ENCODE measurements around the gene RPL31. TPM values are rescaled to one million over a fixed set of nuclear protein-coding genes. Genes with fewer than 3 reads are reported as not detected.

The RPL31 gene
- total RNA-seq, 1 experiment from 2014 or later, result 1,787 TPM

DNA sequence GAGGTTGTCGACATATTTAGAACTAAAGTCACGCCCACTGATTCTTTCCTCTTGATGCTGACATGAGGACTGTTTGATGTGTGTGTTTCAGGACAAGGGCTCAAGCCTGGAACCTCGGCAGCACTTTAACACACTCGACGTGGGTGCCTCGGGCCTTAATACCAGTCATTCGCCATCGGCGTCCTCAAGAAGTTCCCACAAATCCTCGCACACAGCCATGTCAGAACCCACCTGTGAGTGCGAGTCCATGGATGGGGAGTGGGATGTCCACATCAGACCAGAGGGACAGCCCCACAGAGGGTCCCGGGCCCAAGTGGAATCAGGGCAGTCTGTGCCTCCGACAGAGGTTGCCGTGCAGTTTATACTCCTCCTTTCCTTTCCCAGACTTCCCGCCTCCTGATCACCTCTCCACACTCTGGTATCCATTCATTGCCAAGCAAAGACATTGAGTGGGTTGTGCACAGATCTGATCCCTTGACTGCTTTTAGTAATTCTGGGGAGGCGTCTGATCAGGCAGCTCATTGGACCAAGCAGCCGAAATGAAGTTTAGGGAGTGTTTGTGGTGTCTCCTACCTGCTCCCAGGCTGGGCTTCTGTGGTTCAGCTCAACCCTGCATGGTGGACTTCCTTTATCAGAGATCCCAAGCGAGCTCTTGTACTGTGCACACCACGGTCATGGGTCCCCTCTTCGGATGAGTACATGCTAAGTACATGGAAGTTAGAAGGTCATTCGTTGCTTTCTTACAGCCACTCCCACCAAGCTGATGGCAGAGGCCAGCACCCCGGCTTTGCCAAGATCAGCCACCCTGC is 27.2 kb upstream of the RPL31 start:
- no peak for DNase-seq (ENCODE audit: low spot score)

GRCh38 chr2:100975521-100975785 is 26.6 kb upstream of the RPL31 start:
- DNase-seq (ENCODE audit: low spot score), result no peak

GRCh38 chr2:100976061-100976460 is 26.0 kb upstream of the RPL31 start:
- no peak for DNase-seq (ENCODE audit: low spot score)

GRCh38 chr2:100976645-100977391 is 25.3 kb upstream of the RPL31 start:
- no peak for DNase-seq (ENCODE audit: low spot score)

DNA sequence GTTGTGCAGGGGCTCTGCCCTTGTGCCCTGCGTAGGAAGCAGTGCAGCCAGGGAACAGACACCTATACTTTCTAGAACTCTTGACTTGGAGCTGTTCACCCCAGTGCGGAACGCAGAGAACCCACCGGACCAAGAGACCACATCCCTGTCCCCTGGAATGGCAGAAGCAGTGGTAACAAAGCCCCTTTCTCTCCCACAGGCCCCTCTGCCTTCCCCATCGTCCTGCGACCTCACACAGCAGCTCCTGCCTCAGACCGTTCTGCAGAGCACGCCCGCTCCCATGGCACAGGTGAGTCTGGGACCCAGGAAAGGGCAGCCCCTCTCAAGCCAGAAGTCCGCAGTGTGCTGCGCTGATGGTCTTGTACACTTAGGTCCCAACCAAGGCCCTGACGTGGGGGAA is 24.6 kb upstream of the RPL31 start:
- no peak for DNase-seq (ENCODE audit: low spot score)

GRCh38 chr2:100978582-100979191 is 23.4 kb upstream of the RPL31 start:
- DNase-seq (ENCODE audit: low spot score), result no peak

- DNase-seq (ENCODE audit: low spot score), result no peak
Measured at GRCh38 chr2:100980046-100980445, 22.0 kb upstream of the RPL31 start.

DNA sequence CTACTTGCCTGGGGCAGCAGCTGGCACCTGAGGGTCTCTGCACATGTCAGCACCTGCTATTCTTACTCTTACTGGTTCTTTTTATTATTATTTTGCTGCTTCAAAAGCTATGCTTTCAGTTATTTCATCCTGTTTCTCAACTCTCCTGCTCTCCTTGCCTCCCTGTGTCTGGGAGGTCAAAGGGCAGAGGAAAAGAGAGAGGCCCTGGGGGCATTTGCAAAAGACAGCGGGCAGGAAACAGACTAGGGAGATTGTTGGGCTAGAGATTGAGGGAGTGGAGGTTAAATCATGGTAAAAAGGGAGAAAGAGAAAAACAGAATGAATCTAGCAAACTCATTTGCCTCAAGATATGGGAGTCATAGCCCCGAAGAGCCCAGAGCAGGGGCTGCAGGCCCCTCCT is 21.1 kb upstream of the RPL31 start:
- no peak for DNase-seq (ENCODE audit: low spot score)

DNA sequence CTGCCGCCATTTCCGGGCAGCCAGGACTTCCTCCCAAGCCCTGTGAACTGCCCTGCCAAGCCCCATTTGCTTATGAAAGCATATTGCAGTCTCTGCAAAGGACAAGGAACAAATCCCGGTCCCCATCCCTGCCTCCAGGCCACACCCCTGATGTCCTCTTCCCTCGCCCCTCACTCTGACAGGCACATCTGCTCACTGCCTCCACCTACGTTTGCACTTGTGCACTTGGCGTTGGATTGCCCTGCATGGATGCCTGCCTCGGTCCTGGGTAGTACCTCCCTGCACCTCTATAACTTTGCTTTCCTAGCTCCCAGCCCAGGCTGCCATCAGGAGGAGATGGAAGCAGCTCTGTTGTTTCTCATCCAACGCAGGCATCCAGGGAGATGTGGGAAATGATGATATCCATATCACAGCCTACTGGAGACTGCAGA is 19.6 kb upstream of the RPL31 start:
- DNase-seq (ENCODE audit: low spot score), result no peak

DNA sequence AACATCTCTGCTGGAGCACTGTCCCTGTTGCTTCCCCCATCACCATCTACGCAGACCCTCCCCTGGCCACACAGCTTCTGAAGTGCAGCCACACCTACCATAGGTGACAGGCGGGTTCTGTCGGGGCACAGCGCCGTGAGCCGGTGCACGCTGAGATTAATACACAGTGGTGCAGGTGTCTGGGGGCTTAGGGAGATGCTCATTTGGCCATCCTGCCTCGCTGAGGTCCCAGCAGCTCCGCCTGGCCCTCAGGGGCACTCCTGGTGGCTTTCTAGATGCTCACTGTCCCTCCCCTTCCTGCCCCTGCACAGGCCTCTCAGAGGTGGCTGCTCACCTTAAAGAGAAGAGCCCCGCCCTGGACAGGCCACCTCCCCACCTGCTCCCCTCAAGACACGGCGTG is 18.9 kb upstream of the RPL31 start:
- no peak for DNase-seq (ENCODE audit: low spot score)

DNA sequence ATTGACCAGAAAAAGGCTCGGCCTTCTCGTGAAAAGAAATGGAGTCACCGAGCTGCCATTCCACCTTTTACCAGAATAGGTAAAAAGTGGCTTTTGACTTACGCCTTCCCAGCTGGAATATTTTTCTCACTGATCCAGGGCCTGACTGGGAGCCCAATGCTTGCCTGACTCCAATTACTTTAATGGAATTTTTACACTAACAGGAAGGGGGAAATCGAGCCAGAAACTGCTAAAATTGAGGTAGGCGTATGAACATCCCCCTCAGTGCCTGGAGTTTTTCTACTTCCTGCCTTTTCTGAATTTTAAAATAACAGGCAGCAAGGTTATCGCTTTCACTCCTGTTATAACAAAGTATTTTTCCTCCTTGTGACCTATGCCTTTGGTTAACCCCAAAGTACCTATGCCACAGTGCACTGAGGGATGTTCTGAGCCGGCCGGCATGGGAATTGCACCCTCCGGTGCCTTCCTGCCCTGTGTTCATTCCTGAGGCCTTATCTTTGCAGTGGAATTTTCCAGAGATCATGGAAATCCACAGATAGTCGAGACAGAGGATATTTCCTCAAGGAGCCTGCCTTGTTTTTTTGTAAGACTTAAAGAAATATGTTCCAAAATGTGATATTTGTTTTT is 18.3 kb upstream of the RPL31 start:
- DNase-seq (ENCODE audit: low spot score), result no peak

DNA sequence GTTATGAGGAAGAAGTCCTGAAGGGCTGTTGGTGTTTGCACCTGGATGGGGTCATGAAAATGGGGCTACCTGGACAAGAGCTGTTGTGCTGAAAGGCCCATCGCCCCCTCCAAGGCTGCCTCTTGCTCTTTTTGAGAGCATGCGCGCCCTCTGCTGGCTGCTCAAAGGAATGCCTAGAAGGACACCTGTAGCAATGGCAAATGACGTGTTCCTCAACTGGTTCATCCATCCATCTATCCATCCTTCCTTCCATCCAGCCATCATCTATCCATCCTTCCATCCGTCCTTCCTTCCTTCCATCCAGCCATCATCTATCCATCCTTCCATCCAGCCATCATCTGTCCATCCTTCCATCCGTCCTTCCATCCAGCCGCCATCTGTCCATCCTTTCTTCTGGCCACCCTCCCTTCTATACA is 17.2 kb upstream of the RPL31 start:
- DNase-seq (ENCODE audit: low spot score), result peak; percentile 74

DNA sequence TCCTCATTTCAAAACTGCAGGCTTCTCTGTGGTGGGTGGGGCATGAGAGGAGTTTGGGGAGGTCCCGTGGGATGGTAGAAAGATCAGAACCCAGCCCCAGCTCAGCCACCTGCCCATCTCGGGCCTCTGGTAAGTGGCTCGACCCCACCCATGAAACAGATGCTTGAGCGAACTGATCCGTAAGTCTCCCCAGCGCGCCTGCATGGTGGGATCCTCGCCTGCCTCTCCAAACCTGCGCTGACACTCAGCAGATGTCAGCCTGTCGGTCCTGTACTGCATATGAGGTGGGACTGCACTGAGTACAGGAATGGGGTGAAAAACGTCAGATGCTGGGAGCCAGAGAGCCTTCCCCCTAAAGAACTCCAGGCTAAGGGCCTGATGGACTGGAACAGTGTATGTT is 15.9 kb upstream of the RPL31 start:
- DNase-seq (ENCODE audit: low spot score), result no peak

- DNase-seq (ENCODE audit: low spot score), result no peak
Measured at GRCh38 chr2:100987536-100987935, 14.6 kb upstream of the RPL31 start.

DNA sequence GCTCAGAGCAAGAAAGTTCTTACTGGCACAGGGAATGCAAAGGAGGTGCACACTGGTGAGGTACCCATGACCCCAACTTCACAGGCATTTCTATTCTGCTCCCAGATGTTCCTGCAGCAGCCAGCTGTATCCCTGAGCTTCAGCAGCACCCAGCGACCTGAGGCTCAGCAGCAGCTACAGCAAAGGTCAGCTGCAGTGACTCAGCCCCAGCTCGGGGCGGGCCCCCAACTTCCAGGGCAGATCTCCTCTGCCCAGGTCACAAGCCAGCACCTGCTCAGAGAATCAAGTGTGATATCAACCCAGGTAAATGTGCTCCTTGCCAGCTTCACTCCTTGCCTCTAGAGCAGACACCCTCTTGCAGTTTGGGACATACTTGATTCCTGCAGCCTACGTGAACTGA is 14.1 kb upstream of the RPL31 start:
- no peak for DNase-seq (ENCODE audit: low spot score)

DNA sequence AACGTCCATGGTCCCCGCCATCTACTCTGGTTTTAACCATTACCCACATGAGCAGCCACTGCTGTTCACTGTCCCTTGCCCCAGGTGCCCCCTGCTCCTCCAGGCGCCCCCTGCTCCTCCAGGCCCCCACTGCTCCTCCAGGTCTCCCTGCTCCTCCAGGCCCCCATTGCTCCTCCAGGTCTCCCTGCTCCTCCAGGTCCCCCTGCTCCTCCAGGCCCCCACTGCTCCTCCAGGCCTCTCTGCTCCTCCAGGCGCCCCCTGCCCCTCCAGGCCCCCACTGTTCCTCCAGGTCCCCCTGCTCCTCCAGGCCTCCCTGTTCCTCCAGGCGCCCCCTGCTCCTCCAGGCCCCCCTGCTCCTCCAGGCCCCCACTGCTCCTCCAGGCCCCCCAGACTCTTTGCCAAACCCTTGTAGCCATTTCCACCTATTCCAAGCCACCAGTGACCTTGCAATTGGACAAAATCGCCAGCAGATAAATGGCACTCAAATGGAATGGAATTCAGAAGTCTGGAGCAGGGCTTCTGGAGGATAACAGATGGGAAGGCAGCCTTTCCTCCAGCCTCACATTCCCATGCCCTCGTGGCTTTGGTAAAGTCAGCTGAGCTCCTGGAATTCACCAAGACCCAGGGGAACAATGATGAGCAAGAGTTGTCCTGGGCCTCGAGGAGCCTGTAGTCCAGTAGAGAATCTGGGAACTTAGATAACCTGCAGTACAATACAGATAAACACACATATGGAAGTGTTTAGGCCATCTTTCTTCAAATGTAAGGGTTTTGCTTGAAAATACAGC is 13.3 kb upstream of the RPL31 start:
- DNase-seq (ENCODE audit: low spot score), result no peak

DNA sequence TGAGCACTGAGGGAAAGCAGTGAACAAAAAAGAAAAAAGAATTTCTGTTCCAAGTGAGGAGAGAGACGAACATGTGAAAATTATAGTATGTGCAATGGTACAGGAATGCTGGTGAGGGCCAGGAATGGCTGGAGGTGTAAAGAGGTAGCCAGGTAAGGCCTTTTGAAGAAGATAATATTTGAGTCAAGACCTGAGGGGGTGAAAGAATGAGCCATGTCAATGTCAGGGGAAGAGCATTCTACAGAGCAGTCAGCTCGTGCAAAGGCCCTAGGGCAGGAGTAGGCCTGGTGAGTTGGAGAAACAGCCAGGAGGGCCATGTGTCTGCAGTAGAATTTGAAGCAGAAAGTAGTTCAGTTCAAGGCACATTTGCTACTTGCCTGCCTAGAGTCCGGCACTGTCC is 12.4 kb upstream of the RPL31 start:
- DNase-seq (ENCODE audit: low spot score), result no peak

GRCh38 chr2:100990166-100990565 is 11.9 kb upstream of the RPL31 start:
- DNase-seq (ENCODE audit: low spot score), result no peak

DNA sequence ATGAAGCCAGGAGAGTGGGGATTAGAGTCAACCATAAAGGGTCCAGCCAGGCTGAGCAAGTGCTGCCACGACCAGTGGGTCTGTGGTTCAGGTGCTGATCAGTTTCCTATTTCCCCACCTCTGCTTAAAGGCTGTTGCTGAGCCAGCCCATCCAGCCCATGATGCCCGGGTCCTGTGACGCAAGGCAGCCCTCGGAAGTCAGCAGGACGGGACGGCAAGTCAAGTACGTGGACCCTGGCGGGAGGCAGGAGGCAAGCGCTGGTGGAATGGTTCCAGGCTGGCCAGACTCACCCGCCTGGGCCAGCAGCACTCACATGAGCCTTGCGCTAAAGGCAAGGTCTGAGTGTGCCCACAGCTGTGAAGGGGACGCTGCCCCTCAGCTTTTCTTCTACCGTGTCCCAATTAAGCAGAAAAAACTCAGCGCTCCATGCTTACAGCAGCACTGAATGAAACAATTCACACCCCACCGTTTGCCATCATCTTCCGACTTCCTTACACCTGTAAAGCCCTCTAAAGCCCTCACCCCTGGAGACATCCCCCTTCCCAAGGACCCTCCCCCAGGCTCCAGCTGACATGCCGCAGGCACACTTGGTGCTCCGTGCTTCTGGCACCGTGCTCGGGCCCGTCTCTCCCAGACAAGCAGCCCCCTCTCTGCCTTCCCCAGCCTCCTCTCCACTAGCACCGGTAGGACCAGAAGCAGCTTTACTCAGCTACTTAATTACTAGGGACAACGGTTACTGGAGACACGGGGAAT is 11.3 kb upstream of the RPL31 start:
- no peak for DNase-seq (ENCODE audit: low spot score)

DNA sequence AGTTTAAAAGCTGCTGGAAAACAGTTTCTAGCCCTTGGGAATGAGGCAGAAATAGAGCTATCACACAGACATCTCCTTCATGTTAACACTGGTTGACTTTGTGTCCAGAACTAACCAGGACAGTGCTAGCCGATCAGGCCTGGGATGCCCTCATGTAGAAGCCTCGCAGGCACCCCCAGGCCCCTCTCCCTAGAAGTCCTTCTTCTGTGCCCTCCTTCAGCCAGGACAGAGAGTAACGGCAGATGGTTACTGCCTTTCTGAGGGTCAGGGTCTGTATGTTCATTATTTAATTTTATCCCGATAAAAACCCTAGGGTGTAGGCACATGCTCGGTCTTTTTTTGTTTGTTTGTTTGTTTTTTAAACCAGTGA is 10.7 kb upstream of the RPL31 start:
- no peak for DNase-seq (ENCODE audit: low spot score)

- no peak for DNase-seq (ENCODE audit: low spot score)
Measured at GRCh38 chr2:100992262-100992661, 9.8 kb upstream of the RPL31 start.
